ENCODE data around the gene C11orf54.
A peak's percentile ranks its signal among the peaks of the same experiment; 100 is the strongest.
"Not testable (repeated sequence)": the region's sequence is repeated elsewhere in the genome, so short reads cannot be mapped to it uniquely, and the experiment has no call there.

Gene C11orf54

DNA sequence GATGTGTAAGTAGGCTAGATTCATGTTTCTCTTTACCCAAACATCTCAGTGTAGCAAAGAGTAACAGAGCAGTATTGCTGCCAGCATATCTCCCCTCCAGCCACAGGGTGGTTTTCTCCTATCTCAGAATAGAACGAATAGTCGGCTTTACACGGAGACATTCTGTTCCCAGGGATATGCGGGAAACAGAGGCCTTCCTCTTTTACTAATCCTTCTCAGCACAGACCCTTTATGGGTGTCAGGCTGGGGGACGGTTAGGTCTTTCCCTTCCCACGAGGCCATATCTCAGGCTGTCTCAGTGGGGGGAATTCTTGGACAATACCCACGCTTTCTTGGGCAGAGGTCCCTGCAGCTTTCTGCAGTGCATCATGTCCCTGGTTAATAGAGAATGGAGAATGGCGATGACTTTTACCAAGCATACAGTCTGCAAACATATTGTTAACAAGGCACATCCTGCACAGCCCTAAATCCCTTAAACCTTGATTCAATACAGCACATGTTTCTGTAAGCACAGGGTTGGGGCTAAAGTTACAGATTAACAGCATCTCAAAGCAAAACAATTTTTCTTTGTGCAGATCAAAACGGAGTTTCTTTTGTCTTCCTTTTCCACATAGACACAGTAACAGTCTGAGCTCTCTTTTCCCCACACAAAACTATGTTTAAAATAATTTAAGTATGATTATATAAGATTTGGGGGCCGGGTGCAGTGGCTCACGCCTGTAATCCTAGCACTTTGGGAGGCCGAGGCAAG is 3.7 kb downstream of the C11orf54 start:
- H3K36me3 ChIP-seq (ENCODE audit: control insufficient read depth in 4 of 4, insufficient read depth in 4 of 4, low read length in 3 of 4); CTCF ChIA-PET; H3K9me3 ChIP-seq (ENCODE audit: control extremely low read depth in 1 of 5, control insufficient read depth in 4 of 5, insufficient read depth in 2 of 5, low read depth in 1 of 5, low read length in 4 of 5); H3K27me3 ChIP-seq (replicated peaks in 2 of 5; ENCODE audit: control insufficient read depth in 4 of 5, insufficient read depth in 5 of 5, low read length in 4 of 5): not testable (repeated sequence)
- Histone ChIP-seq H3K4me3 (ENCODE audit: control insufficient read depth in 1 of 7, extremely low read depth in 1 of 7, insufficient read depth in 4 of 7, low read depth in 2 of 7, low read length in 6 of 7) (peak overlapping the region in 2 of 7 experiments; percentile 57 to 60), H3K4me1 (ENCODE audit: control extremely low read depth in 1 of 4, control insufficient read depth in 4 of 4, insufficient read depth in 4 of 4, low read length in 3 of 4) (peaks cover 3 to 41% (median 11%) of the 10 kb centered on the region in 4 experiments), H3K27ac (ENCODE audit: insufficient read depth in 1 of 2, low read depth in 1 of 2, low read length in 2 of 2, poor library complexity in 1 of 2, severe bottlenecking in 2 of 2) (peak overlapping the region; percentile 69 to 70)
- WGBS (ENCODE audit: insufficient coverage) = 39% methylated on average over 7 of the region's 12 CpGs
- DNase-seq = peak in 2 of 3 donors; percentile 25 to 77
- POLR2A ChIA-PET = interaction anchor here (0.6 kb wide), 1 partner anchor 38 kb away, joined by 3 read pairs; no protein-coding TSS in a partner anchor

DNA sequence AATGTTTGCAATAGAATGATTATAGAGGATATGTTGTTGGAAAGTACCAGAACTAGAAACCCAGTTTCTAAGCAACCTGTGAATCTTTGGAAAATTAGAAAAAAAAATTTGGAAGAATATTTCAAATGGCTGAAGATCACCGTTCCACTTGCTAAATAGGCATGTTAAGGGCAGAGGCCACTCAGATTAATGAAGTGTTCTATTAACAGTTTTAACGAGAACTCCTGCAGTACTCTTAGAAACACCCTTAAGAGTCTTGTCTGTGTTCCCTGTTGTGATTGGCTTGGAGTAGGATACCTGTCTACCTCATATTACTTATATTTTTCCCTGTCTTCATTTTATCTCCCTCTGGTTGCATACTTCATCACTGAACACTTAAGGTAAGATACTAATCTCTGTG is 4.6 kb downstream of the C11orf54 start:
- CTCF ChIA-PET = no interaction called here
- Histone ChIP-seq H3K9me3 (ENCODE audit: control extremely low read depth in 1 of 5, control insufficient read depth in 4 of 5, insufficient read depth in 2 of 5, low read depth in 1 of 5, low read length in 4 of 5) (no peaks in the 10 kb centered on the region), H3K27ac (ENCODE audit: insufficient read depth in 1 of 2, low read depth in 1 of 2, low read length in 2 of 2, poor library complexity in 1 of 2, severe bottlenecking in 2 of 2) (no peak overlapping the region), H3K4me3 (ENCODE audit: control insufficient read depth in 1 of 7, extremely low read depth in 1 of 7, insufficient read depth in 4 of 7, low read depth in 2 of 7, low read length in 6 of 7) (no peak overlapping the region), H3K4me1 (ENCODE audit: control extremely low read depth in 1 of 4, control insufficient read depth in 4 of 4, insufficient read depth in 4 of 4, low read length in 3 of 4) (peaks cover 0 to 35% (median 11%) of the 10 kb centered on the region in 4 experiments), H3K27me3 (replicated peaks in 2 of 5; ENCODE audit: control insufficient read depth in 4 of 5, insufficient read depth in 5 of 5, low read length in 4 of 5) (no peaks in the 10 kb centered on the region), H3K36me3 (ENCODE audit: control insufficient read depth in 4 of 4, insufficient read depth in 4 of 4, low read length in 3 of 4) (peaks cover 3 to 9% (median 7%) of the 10 kb centered on the region in 4 experiments)
- WGBS (ENCODE audit: insufficient coverage) = 92% methylated on average over 2 of the region's 2 CpGs
- DNase-seq = no peak
- POLR2A ChIA-PET = no interaction called here

DNA sequence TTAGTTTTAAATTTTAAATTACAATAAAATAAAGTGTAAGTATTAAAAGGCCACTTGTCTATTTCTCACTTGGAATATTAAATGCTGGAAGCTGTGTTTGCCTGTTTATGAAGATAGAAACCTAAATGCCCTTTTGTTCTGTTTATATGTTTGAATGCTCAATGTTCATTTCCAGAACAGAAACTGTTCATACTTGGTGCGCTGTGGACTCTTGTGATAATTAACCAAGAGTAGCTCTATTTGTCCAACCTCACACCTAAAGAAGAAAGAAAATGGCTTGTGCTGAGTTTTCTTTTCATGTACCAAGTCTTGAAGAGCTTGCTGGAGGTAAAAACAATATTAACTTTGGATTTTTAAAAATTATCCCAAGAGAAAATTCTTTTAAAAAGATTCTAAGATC is 5.7 kb downstream of the C11orf54 start:
- CTCF ChIA-PET = no interaction called here
- DNase-seq = no peak
- WGBS (ENCODE audit: insufficient coverage) = no CpG with 5 or more reads among the region's 1 CpG
- POLR2A ChIA-PET = no interaction called here
- Histone ChIP-seq H3K4me3 (ENCODE audit: control insufficient read depth in 1 of 7, extremely low read depth in 1 of 7, insufficient read depth in 4 of 7, low read depth in 2 of 7, low read length in 6 of 7) (no peak overlapping the region), H3K9me3 (ENCODE audit: control extremely low read depth in 1 of 5, control insufficient read depth in 4 of 5, insufficient read depth in 2 of 5, low read depth in 1 of 5, low read length in 4 of 5) (no peaks in the 10 kb centered on the region), H3K27me3 (replicated peaks in 2 of 5; ENCODE audit: control insufficient read depth in 4 of 5, insufficient read depth in 5 of 5, low read length in 4 of 5) (no peaks in the 10 kb centered on the region), H3K27ac (ENCODE audit: insufficient read depth in 1 of 2, low read depth in 1 of 2, low read length in 2 of 2, poor library complexity in 1 of 2, severe bottlenecking in 2 of 2) (no peak overlapping the region), H3K36me3 (ENCODE audit: control insufficient read depth in 4 of 4, insufficient read depth in 4 of 4, low read length in 3 of 4) (peaks cover 4 to 9% (median 7%) of the 10 kb centered on the region in 4 experiments), H3K4me1 (ENCODE audit: control extremely low read depth in 1 of 4, control insufficient read depth in 4 of 4, insufficient read depth in 4 of 4, low read length in 3 of 4) (peaks cover 0 to 31% (median 11%) of the 10 kb centered on the region in 4 experiments)

DNA sequence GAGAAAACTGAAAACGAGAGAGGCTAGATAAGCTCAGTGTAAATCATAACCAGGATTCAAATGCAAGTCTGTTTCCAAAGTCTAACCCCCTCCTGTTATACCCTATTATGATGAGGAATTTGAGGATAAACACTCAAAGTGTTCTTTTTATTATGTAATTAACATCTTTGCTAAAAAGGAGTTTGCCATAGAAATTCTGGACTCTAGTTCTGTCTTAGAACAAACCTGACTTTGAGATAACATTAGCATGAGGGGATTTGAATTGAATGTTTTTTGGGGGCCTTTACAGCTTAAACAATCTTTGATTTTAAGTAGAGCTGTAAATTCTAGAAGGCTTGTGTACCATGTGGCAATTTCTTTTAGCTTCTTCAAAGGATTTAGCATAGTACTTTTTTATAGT is 9.5 kb downstream of the C11orf54 start:
- ChIA-PET POLR2A (no interaction called here), CTCF (interaction anchor here (0.8 kb wide), 1 partner anchor 60 kb away, joined by 3 read pairs; no protein-coding TSS in a partner anchor)
- no peak overlapping the region for H3K27ac ChIP-seq (ENCODE audit: insufficient read depth in 1 of 2, low read depth in 1 of 2, low read length in 2 of 2, poor library complexity in 1 of 2, severe bottlenecking in 2 of 2)
- no peak overlapping the region for H3K4me3 ChIP-seq (ENCODE audit: control insufficient read depth in 1 of 7, extremely low read depth in 1 of 7, insufficient read depth in 4 of 7, low read depth in 2 of 7, low read length in 6 of 7)
- H3K27me3 ChIP-seq (replicated peaks in 2 of 5; ENCODE audit: control insufficient read depth in 4 of 5, insufficient read depth in 5 of 5, low read length in 4 of 5) = no peaks in the 10 kb centered on the region
- no peaks in the 10 kb centered on the region for H3K9me3 ChIP-seq (ENCODE audit: control extremely low read depth in 1 of 5, control insufficient read depth in 4 of 5, insufficient read depth in 2 of 5, low read depth in 1 of 5, low read length in 4 of 5)
- peaks cover 8 to 22% (median 10%) of the 10 kb centered on the region in 4 experiments for H3K36me3 ChIP-seq (ENCODE audit: control insufficient read depth in 4 of 4, insufficient read depth in 4 of 4, low read length in 3 of 4)
- DNase-seq = no peak
- WGBS (ENCODE audit: insufficient coverage) = no CpG with 5 or more reads among the region's 1 CpG
- H3K4me1 ChIP-seq (ENCODE audit: control extremely low read depth in 1 of 4, control insufficient read depth in 4 of 4, insufficient read depth in 4 of 4, low read length in 3 of 4) = no peaks in the 10 kb centered on the region

DNA sequence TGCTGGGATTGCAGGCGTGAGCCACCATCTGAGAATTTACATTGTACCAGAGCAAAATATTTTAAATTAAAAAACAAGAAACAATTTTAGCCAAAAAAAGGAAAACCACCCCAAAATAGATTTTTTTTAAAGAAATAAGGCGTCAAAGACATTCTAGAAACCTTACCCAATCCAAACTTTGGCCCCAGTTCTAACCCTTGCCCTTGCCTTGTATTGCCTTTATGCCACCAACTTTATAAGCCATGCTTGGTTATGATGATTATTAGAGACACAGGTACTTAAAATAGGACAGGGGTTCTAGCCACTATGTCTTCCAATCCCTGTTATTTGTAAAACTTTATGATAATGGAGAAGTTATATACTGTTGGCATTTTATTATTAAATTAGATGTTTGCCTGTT is 11.8 kb downstream of the C11orf54 start:
- Histone ChIP-seq H3K27me3 (replicated peaks in 2 of 5; ENCODE audit: control insufficient read depth in 4 of 5, insufficient read depth in 5 of 5, low read length in 4 of 5) (no peaks in the 10 kb centered on the region), H3K9me3 (ENCODE audit: control extremely low read depth in 1 of 5, control insufficient read depth in 4 of 5, insufficient read depth in 2 of 5, low read depth in 1 of 5, low read length in 4 of 5) (no peaks in the 10 kb centered on the region), H3K4me3 (ENCODE audit: control insufficient read depth in 1 of 7, extremely low read depth in 1 of 7, insufficient read depth in 4 of 7, low read depth in 2 of 7, low read length in 6 of 7) (no peak overlapping the region), H3K4me1 (ENCODE audit: control extremely low read depth in 1 of 4, control insufficient read depth in 4 of 4, insufficient read depth in 4 of 4, low read length in 3 of 4) (no peaks in the 10 kb centered on the region), H3K27ac (ENCODE audit: insufficient read depth in 1 of 2, low read depth in 1 of 2, low read length in 2 of 2, poor library complexity in 1 of 2, severe bottlenecking in 2 of 2) (no peak overlapping the region), H3K36me3 (ENCODE audit: control insufficient read depth in 4 of 4, insufficient read depth in 4 of 4, low read length in 3 of 4) (peaks cover 12 to 38% (median 14%) of the 10 kb centered on the region in 4 experiments)
- no peak for DNase-seq
- CTCF ChIA-PET = no interaction called here
- 100% methylated on average over 2 of the region's 2 CpGs for WGBS (ENCODE audit: insufficient coverage)
- POLR2A ChIA-PET = no interaction called here

DNA sequence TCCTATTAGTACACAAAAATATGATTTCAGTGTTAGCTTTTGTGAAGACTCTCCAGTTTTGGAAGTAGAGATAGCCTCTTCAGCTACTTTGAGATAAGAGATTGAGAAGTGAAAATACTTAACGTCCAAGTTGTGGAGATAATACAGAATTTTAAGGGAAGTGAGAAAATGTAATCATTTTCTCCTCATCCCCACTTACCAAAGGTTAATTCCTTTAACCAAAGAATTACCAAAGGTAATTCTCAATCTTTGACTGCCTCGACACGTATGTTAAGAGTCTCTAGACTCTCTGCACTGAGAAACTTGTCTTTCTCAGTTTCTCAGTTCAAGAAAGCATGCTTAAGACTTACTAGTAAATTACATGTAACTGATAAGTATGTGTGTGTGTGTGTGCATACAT is 15.3 kb downstream of the C11orf54 start:
- ChIA-PET POLR2A (interaction anchor here (0.6 kb wide), 1 partner anchor 44 kb away, joined by 4 read pairs; no protein-coding TSS in a partner anchor), CTCF (interaction anchor here (0.7 to 1.0 kb wide), 2 partner anchors 8 to 14 kb away, joined by 3 to 5 read pairs; no protein-coding TSS in a partner anchor)
- Histone ChIP-seq H3K4me1 (ENCODE audit: control extremely low read depth in 1 of 4, control insufficient read depth in 4 of 4, insufficient read depth in 4 of 4, low read length in 3 of 4) (no peaks in the 10 kb centered on the region), H3K9me3 (ENCODE audit: control extremely low read depth in 1 of 5, control insufficient read depth in 4 of 5, insufficient read depth in 2 of 5, low read depth in 1 of 5, low read length in 4 of 5) (peaks cover 0 to 2% (median 0%) of the 10 kb centered on the region in 5 experiments), H3K36me3 (ENCODE audit: control insufficient read depth in 4 of 4, insufficient read depth in 4 of 4, low read length in 3 of 4) (peaks cover 15 to 64% (median 24%) of the 10 kb centered on the region in 4 experiments), H3K27ac (ENCODE audit: insufficient read depth in 1 of 2, low read depth in 1 of 2, low read length in 2 of 2, poor library complexity in 1 of 2, severe bottlenecking in 2 of 2) (no peak overlapping the region), H3K4me3 (ENCODE audit: control insufficient read depth in 1 of 7, extremely low read depth in 1 of 7, insufficient read depth in 4 of 7, low read depth in 2 of 7, low read length in 6 of 7) (no peak overlapping the region), H3K27me3 (replicated peaks in 2 of 5; ENCODE audit: control insufficient read depth in 4 of 5, insufficient read depth in 5 of 5, low read length in 4 of 5) (no peaks in the 10 kb centered on the region)
- 100% methylated on average over 2 of the region's 3 CpGs for WGBS (ENCODE audit: insufficient coverage)
- no peak for DNase-seq

DNA sequence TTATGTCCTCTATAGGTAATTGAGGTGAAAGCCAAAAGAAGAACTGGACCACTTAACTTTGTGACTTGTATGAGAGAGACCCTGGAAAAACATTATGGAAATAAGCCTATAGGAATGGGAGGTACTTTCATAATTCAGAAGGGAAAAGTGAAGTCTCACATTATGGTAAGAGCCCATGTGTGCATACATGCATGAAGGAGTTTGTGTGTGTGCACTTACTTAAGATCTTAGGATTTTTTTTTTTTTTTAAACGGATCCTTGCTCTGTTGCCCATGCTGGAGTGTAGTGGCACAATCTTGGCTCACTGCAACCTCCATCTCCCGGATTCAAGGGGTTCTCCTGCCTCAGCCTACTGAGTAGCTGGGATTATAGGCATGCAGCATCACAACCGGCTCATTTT is 15.8 kb downstream of the C11orf54 start:
- 100% methylated on average over 2 of the region's 3 CpGs for WGBS (ENCODE audit: insufficient coverage)
- Histone ChIP-seq H3K36me3 (ENCODE audit: control insufficient read depth in 4 of 4, insufficient read depth in 4 of 4, low read length in 3 of 4) (peaks cover 15 to 66% (median 26%) of the 10 kb centered on the region in 4 experiments), H3K27ac (ENCODE audit: insufficient read depth in 1 of 2, low read depth in 1 of 2, low read length in 2 of 2, poor library complexity in 1 of 2, severe bottlenecking in 2 of 2) (no peak overlapping the region), H3K4me1 (ENCODE audit: control extremely low read depth in 1 of 4, control insufficient read depth in 4 of 4, insufficient read depth in 4 of 4, low read length in 3 of 4) (no peaks in the 10 kb centered on the region), H3K27me3 (replicated peaks in 2 of 5; ENCODE audit: control insufficient read depth in 4 of 5, insufficient read depth in 5 of 5, low read length in 4 of 5) (no peaks in the 10 kb centered on the region), H3K4me3 (ENCODE audit: control insufficient read depth in 1 of 7, extremely low read depth in 1 of 7, insufficient read depth in 4 of 7, low read depth in 2 of 7, low read length in 6 of 7) (no peak overlapping the region), H3K9me3 (ENCODE audit: control extremely low read depth in 1 of 5, control insufficient read depth in 4 of 5, insufficient read depth in 2 of 5, low read depth in 1 of 5, low read length in 4 of 5) (peaks cover 0 to 2% (median 0%) of the 10 kb centered on the region in 5 experiments)
- no peak for DNase-seq
- CTCF ChIA-PET = no interaction called here
- POLR2A ChIA-PET = no interaction called here
